ENCODE results near the gene TBC1D13. TPM values are rescaled to one million over a fixed set of nuclear protein-coding genes. Genes with fewer than 3 reads are reported as not detected.

TBC1D13 gene
- polyA plus RNA-seq, 1 experiment, result 25.7 TPM

- Histone ChIP-seq H3K4me3 (ENCODE audit: low read depth, low read length) (no peak overlapping the region), H3K27me3 (ENCODE audit: control insufficient read depth, insufficient read depth, low read length) (no peaks in the 10 kb centered on the region), H3K9me3 (ENCODE audit: control insufficient read depth, insufficient read depth, low read length) (no peaks in the 10 kb centered on the region), H3K27ac (ENCODE audit: low read depth, low read length) (no peak overlapping the region)
- ChIA-PET POLR2A (no interaction called here), CTCF (interaction anchor here (1.6 kb wide), 1 partner anchor 53 kb away, joined by 6 read pairs; the partner anchor contains the start of gene ENDOG)
- no peak for TF ChIP-seq CTCF (IDR thresholded peaks at IDR 0.05; ENCODE audit: low read depth, low read length)
- DNase-seq (ENCODE audit: low read depth, low spot score), result no peak
These were observed 21.6 kb upstream of the TBC1D13 start for GRCh38 chr9:128765499-128765898.

- Histone ChIP-seq H3K27me3 (ENCODE audit: control insufficient read depth, insufficient read depth, low read length) (no peaks in the 10 kb centered on the region), H3K4me3 (ENCODE audit: low read depth, low read length) (no peak overlapping the region), H3K9me3 (ENCODE audit: control insufficient read depth, insufficient read depth, low read length) (no peaks in the 10 kb centered on the region; the same call in 1 of the 2 replicates), H3K27ac (ENCODE audit: low read depth, low read length) (no peak overlapping the region)
- DNase-seq (ENCODE audit: low read depth, low spot score), result no peak
- no peak for TF ChIP-seq CTCF (IDR thresholded peaks at IDR 0.05; ENCODE audit: low read depth, low read length)
- POLR2A ChIA-PET, result interaction anchor here (0.5 kb wide), 1 partner anchor 32 kb away, joined by 7 read pairs; no protein-coding TSS in a partner anchor
- CTCF ChIA-PET, result no interaction called here
These were observed 18.4 kb upstream of the TBC1D13 start for GRCh38 chr9:128768606-128769005.

GRCh38 chr9:128770286-128771030, 16.6 kb upstream of the TBC1D13 start:
- no peak for DNase-seq (ENCODE audit: low read depth, low spot score)
- CTCF ChIA-PET, result interaction anchor here (0.6 to 1.9 kb wide), 3 partner anchors 14 to 158 kb away, joined by 3 to 10 read pairs (median 4); partner anchors contain the start of gene ENDOG
- H3K27me3 ChIP-seq (ENCODE audit: control insufficient read depth, insufficient read depth, low read length), result no peaks in the 10 kb centered on the region
- no peak for TF ChIP-seq CTCF (IDR thresholded peaks at IDR 0.05; ENCODE audit: low read depth, low read length)
- H3K4me3 ChIP-seq (ENCODE audit: low read depth, low read length), result peak overlapping the region; percentile 99
- H3K9me3 ChIP-seq (ENCODE audit: control insufficient read depth, insufficient read depth, low read length), result peaks cover under 1% of the 10 kb centered on the region
- POLR2A ChIA-PET, result interaction anchor here (1.1 kb wide), 1 partner anchor 19 kb away, joined by 3 read pairs; no protein-coding TSS in a partner anchor
- H3K27ac ChIP-seq (ENCODE audit: low read depth, low read length), result no peak overlapping the region

- no peak for TF ChIP-seq CTCF (IDR thresholded peaks at IDR 0.05; ENCODE audit: low read depth, low read length)
- DNase-seq (ENCODE audit: low read depth, low spot score), result no peak
- Histone ChIP-seq H3K4me3 (ENCODE audit: low read depth, low read length) (peak overlapping the region; percentile 99), H3K27me3 (ENCODE audit: control insufficient read depth, insufficient read depth, low read length) (no peaks in the 10 kb centered on the region), H3K27ac (ENCODE audit: low read depth, low read length) (peak overlapping the region; percentile 77), H3K9me3 (ENCODE audit: control insufficient read depth, insufficient read depth, low read length) (peaks cover 6% of the 10 kb centered on the region)
- POLR2A ChIA-PET, result interaction anchor here (0.6 to 1.1 kb wide), 2 partner anchors 18 to 29 kb away, joined by 3 to 4 read pairs; no protein-coding TSS in a partner anchor
- CTCF ChIA-PET, result interaction anchor here (0.6 to 1.9 kb wide), 3 partner anchors 13 to 157 kb away, joined by 3 to 10 read pairs (median 4); partner anchors contain the start of gene ENDOG
These were observed 15.8 kb upstream of the TBC1D13 start for GRCh38 chr9:128771094-128771721.

Data from AG04450 (cell line).